ENCODE measurements around the gene KCNMB2.

KCNMB2 gene

GRCh38 chr3:178669022-178669601 lies 132.9 kb downstream of the KCNMB2 start:
- H3K4me3 ChIP-seq (ENCODE audit: low read depth, low read length) = no peak overlapping the region
- no peak for TF ChIP-seq CTCF (IDR thresholded peaks at IDR 0.05; ENCODE audit: borderline replicate concordance, insufficient read depth, low read depth, low read length)

GRCh38 chr3:178669758-178670157 lies 133.5 kb downstream of the KCNMB2 start:
- no peak for TF ChIP-seq CTCF (IDR thresholded peaks at IDR 0.05; ENCODE audit: borderline replicate concordance, insufficient read depth, low read depth, low read length)
- no peak overlapping the region for H3K4me3 ChIP-seq (ENCODE audit: low read depth, low read length)

- no peak for TF ChIP-seq CTCF (IDR thresholded peaks at IDR 0.05; ENCODE audit: borderline replicate concordance, insufficient read depth, low read depth, low read length)
- no peak overlapping the region for H3K4me3 ChIP-seq (ENCODE audit: low read depth, low read length)
Observed at GRCh38 chr3:178671377-178671776, 135.1 kb downstream of the KCNMB2 start.

GRCh38 chr3:178671791-178672190 lies 135.6 kb downstream of the KCNMB2 start:
- H3K4me3 ChIP-seq (ENCODE audit: low read depth, low read length) = no peak overlapping the region
- no peak for TF ChIP-seq CTCF (IDR thresholded peaks at IDR 0.05; ENCODE audit: borderline replicate concordance, insufficient read depth, low read depth, low read length)

- no peak overlapping the region for H3K4me3 ChIP-seq (ENCODE audit: low read depth, low read length)
- no peak for TF ChIP-seq CTCF (IDR thresholded peaks at IDR 0.05; ENCODE audit: borderline replicate concordance, insufficient read depth, low read depth, low read length)
Observed at GRCh38 chr3:178672275-178672674, 136.0 kb downstream of the KCNMB2 start.

GRCh38 chr3:178673529-178673928 lies 137.3 kb downstream of the KCNMB2 start:
- no peak for TF ChIP-seq CTCF (IDR thresholded peaks at IDR 0.05; ENCODE audit: borderline replicate concordance, insufficient read depth, low read depth, low read length)
- H3K4me3 ChIP-seq (ENCODE audit: low read depth, low read length) = no peak overlapping the region

- TF ChIP-seq CTCF (IDR thresholded peaks at IDR 0.05; ENCODE audit: borderline replicate concordance, insufficient read depth, low read depth, low read length) = no peak
- H3K4me3 ChIP-seq (ENCODE audit: low read depth, low read length) = no peak overlapping the region
Observed at GRCh38 chr3:178676077-178676476, 139.8 kb downstream of the KCNMB2 start.
